NCI-H2107 treated with DMSO at 0.1 percent for 48 hours (cell line): Measurements from ENCODE around the gene ARHGEF17.

Source experiments
- DNase-seq: peaks from one replicate; lab custom pipeline; 2025; ENCODE audit not compliant: unreplicated experiment; lab: John Stamatoyannopoulos, UW

The ARHGEF17 gene

DNA sequence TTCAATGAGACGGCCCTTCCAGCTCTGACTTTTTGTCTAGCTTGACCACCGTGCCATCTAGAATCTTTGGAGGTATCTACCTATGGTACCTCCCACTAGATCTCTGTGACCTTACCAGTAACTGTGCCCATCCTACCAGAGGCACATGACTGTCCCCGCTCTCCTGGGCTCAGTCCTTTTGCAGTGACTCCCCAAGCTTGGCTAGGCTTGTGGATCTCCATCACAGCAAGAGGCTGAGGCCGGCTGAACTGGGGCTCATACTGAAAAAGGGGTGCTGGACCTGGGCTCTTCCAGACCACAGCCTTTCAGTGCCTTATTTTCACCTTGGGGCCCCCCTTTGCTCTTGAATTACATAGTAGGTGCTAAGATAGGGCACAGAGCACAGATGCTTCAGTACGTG is 95.5 kb downstream of the ARHGEF17 start:
- DNase-seq = no peak

- DNase-seq = peak; percentile 9
Observed at GRCh38 chr11:73404048-73404447, 96.0 kb downstream of the ARHGEF17 start.

- no peak for DNase-seq
Observed at GRCh38 chr11:73404506-73405145, 96.5 kb downstream of the ARHGEF17 start.

DNA sequence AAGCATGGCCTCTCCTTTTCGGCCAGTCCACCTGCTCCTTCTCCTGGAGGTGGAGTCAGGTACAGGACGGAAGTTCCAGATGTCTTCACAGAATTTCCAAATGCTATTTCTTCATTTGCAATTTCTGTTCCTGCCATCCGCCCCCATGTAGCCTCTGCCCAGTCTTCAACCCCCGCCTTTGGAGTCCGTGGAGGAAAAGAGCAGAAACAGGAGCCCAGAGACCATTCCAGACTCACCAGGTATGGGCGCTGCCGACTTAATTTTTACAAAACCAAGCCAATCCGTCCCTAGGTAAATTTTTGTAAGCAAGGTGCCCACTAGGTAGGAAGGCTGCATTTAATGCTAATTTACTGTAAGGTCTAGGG is 97.1 kb downstream of the ARHGEF17 start:
- DNase-seq = no peak

- DNase-seq = no peak
Observed at GRCh38 chr11:73406131-73406530, 98.1 kb downstream of the ARHGEF17 start.

- no peak for DNase-seq
Observed at GRCh38 chr11:73406619-73407018, 98.5 kb downstream of the ARHGEF17 start.

- no peak for DNase-seq
Observed at GRCh38 chr11:73409431-73409830, 101.4 kb downstream of the ARHGEF17 start.

GRCh38 chr11:73410627-73411026 is 102.6 kb downstream of the ARHGEF17 start:
- DNase-seq = no peak

- no peak for DNase-seq
Observed at GRCh38 chr11:73411031-73411430, 103.0 kb downstream of the ARHGEF17 start.

GRCh38 chr11:73412308-73412707 is 104.2 kb downstream of the ARHGEF17 start:
- no peak for DNase-seq

DNA sequence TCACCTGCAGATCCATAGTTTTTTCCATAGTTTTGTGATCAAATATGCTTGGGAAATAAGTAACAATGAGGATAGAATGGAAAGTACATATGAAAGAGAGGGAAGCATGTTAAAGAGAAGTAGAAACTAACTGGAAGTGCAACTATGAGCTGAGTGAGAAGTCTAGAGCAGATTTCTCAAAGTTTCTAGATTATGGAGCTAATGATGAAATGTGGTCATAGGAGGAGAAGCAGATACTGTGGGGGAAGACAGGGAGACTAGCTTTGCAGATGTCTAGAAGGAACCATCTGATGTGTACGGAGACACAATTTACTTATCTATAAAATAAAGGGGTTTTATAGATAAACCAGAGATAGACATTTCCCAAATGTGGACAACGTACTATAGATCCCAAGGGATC is 105.2 kb downstream of the ARHGEF17 start:
- no peak for DNase-seq

DNA sequence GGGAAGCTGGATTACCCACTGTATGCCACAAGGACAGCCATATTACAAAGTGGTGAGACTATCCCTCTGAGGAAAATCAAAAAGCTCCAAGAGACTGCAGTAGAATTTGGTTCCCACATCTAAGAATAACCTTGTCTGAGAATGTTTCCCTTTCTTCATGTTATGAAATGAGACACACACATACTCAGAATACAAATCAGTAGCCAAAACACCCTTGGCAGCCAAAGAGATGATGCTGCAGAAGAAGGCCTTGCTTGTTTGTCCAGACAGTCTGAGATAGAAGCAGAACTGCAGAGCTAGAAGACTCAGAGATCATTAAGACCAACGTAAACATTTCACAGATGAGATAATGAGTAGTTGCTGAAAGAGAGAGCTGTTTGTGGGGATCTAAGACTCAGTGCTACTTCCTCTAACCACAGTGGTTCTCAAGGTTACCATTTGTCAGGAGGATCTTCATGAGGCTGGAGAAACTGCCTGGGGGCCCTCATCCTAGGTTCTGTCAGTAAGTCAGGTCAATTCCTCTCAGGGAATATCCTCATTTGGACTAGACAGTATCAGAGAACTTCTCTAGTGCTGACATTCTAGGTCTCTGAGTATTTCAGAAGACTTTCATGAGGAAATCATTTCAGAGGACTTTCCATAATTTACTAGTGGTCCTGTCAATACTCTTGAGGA is 107.0 kb downstream of the ARHGEF17 start:
- DNase-seq = no peak

DNA sequence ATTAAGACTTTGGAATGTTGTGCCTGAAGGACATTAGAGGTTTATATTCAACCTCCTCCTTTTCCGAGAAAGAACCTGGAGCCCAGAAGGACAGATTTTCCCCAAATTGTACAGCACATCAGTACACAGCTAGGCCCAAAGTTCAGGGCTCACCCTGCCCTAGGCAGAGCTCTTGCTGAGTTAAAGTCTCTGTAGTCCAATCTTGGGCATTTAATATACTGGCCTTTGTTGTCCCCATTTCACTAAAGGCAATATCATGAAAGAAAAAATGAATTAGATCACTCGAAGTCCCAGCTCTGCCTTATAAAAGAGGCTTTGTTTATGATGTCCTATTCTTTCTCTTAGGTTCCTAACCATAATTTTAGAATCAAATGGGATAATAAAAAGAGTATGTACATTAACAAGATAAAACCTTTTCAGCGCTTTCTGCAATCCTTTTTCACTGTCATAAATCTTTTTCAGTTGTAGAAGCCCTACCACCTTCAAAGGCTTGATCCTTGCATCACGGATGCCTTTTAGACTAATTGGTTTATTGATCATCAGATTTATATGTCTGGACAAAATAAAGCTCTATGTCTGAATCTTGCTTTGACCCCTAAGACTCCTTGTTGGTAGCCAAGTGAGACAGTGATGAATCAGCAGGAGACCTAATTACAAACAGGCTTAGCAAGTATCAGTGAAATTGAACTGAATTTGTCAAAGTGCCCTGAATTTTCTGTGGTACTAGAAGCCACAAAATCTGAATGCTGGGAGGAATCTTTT is 108.0 kb downstream of the ARHGEF17 start:
- DNase-seq = no peak

DNA sequence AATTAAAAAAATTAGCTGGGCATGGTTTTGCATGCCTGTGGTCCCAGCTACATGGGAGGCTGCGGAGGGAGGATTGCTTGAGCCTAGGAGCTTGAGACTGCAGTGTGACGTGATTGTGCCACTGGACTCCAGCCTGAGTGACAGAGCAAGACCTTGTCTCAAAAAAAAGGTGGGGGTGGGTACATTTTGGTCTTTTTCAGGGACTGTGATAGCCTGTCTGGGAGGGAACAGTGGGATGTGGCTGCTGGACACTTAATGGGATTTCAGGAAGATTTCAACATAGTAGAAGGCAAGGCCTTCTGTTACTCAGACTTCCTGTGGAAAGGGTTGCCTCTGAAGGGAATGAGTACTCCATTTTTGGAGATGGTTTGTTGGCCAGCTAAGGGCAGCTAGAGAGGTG is 108.7 kb downstream of the ARHGEF17 start:
- no peak for DNase-seq
